A549 (cell line): ENCODE measurements around the gene NUAK1. TPM values are rescaled to one million over a fixed set of nuclear protein-coding genes. Genes with fewer than 3 reads are reported as not detected.

ENCODE experiments used
- ATAC-seq, 2 experiments: fragments of 200-7000 bp in 1 of 2; fragments of >200 bp in 1 of 2; cut with Nextera tagmentation in 1 of 2; cut with Tn5 transposase in 1 of 2; 3 replicates each; pipeline versions ENCODE4 v1.8.0 to v1.9.1; 2018 to 2020; ENCODE audit warnings: mild to moderate bottlenecking in 1 of 2, moderate library complexity in 1 of 2
- CTCF ChIA-PET: fragments of 300-600 bp; sonication (Branson Sonifier 250); formaldehyde crosslinking; extraction: SDS; loops from one replicate; lab custom pipeline; 2021; ENCODE audit warnings: antibody characterized with exemption, inconsistent platforms; lab: Yijun Ruan, JAX
- POLR2A ChIA-PET: fragments of 350-600 bp; formaldehyde crosslinking; extraction: SDS; loops from one replicate; lab custom pipeline; 2021; ENCODE audit warnings: antibody characterized with exemption, inconsistent platforms; lab: Yijun Ruan, JAX
- DNase-seq, 2 experiments: peaks; one replicate each; pipeline versions ENCODE4 v3.0.0 to v3.0.0-alpha.2; 2011 to 2016; ENCODE audit warnings: low read depth in 1 of 2, low spot score in 1 of 2
- FAIRE-seq: peaks from 2 replicates; lab custom pipeline; 2011; peaks lifted over from hg19 to GRCh38; lab: Jason Lieb, UNC
- H3K27ac ChIP-seq, 2 experiments: fragments of >200 bp; sonication (Bioruptor Twin); formaldehyde crosslinking; 3 replicates each; pipeline ENCODE4 v1.5.1; 2016 to 2017
- H3K4me1 ChIP-seq: fragments of >200 bp; sonication (Bioruptor Twin); formaldehyde crosslinking; 3 replicates; pipeline ENCODE4 v1.6.1; 2016
- H3K4me2 ChIP-seq: fragments of >200 bp; sonication (Bioruptor Twin); formaldehyde crosslinking; 3 replicates; pipeline ENCODE4 v1.6.1; 2016
- H3K4me3 ChIP-seq: fragments of >200 bp; sonication (Bioruptor Twin); formaldehyde crosslinking; 3 replicates; pipeline ENCODE4 v1.5.1; 2016
- H3K9me3 ChIP-seq: fragments of >200 bp; sonication (Bioruptor Twin); formaldehyde crosslinking; 3 replicates; pipeline ENCODE4 v1.6.1; 2016
- BHLHE40 ChIP-seq: IDR thresholded peaks from 2 replicates; pipeline ENCODE4 v1.6.1; 2012; ENCODE audit warnings: low read depth, low read length, inconsistent platforms
- CEBPB ChIP-seq, 2 experiments: fragments of >200 bp in 1 of 2; sonication (Bioruptor Twin) in 1 of 2; formaldehyde crosslinking in 1 of 2; IDR thresholded peaks; 2 replicates each; pipeline ENCODE4 v1.6.1; 2012 to 2016
- CHD2 ChIP-seq: fragments of 150-350 bp; IDR thresholded peaks from 2 replicates; pipeline ENCODE4 v1.6.1; 2014; ENCODE audit warnings: low read length; ENCODE audit not compliant: partially characterized antibody
- EHF ChIP-seq: fragments of 250-450 bp; sonication (Bioruptor Pico); IDR thresholded peaks from 2 replicates; pipeline ENCODE4 v1.5.0; 2020; ENCODE audit warnings: mild to moderate bottlenecking
- ESRRA ChIP-seq: fragments of 150-350 bp; IDR thresholded peaks from 2 replicates; pipeline ENCODE4 v1.6.1; 2014; ENCODE audit warnings: mild to moderate bottlenecking, low read length, borderline replicate concordance
- FOSB ChIP-seq: fragments of 250-450 bp; sonication (Bioruptor Pico); IDR thresholded peaks from 2 replicates; pipeline ENCODE4 v1.5.0; 2020; ENCODE audit warnings: mild to moderate bottlenecking, moderate library complexity
- GATA3 ChIP-seq: IDR thresholded peaks from 2 replicates; pipeline ENCODE4 v1.6.1; 2012; ENCODE audit warnings: borderline replicate concordance
- HOXA7 ChIP-seq: fragments of 250-450 bp; sonication (Bioruptor Pico); IDR thresholded peaks from 2 replicates; pipeline ENCODE4 v1.5.0; 2020; ENCODE audit warnings: mild to moderate bottlenecking, moderate library complexity
- HOXB13 ChIP-seq: fragments of 250-450 bp; sonication (Bioruptor Pico); IDR thresholded peaks from 2 replicates; pipeline ENCODE4 v1.5.0; 2020; ENCODE audit warnings: low read depth, mild to moderate bottlenecking, moderate library complexity
- KDM5A ChIP-seq: fragments of 200-600 bp; sonication (generic); IDR thresholded peaks from 2 replicates; pipeline ENCODE4 v1.6.1; 2016; ENCODE audit warnings: antibody characterized with exemption, mild to moderate bottlenecking
- MAFK ChIP-seq: fragments of 450-650 bp; IDR thresholded peaks from 2 replicates; pipeline ENCODE4 v1.6.1; 2014; ENCODE audit not compliant: partially characterized antibody
- MAZ ChIP-seq: fragments of 150-350 bp; IDR thresholded peaks from 2 replicates; pipeline ENCODE4 v1.6.1; 2014; ENCODE audit warnings: antibody characterized with exemption, low read depth, low read length, borderline replicate concordance
- NFE2L2 ChIP-seq: fragments of 150-350 bp; conservative IDR thresholded peaks from 2 replicates; pipeline ENCODE4 v1.6.1; 2014; ENCODE audit warnings: low read length
- NR3C1 ChIP-seq: fragments of >200 bp; sonication (Bioruptor Twin); formaldehyde crosslinking; IDR thresholded peaks from 3 replicates; pipeline ENCODE4 v1.6.1; 2017
- RARB ChIP-seq: fragments of 250-450 bp; sonication (Bioruptor Pico); IDR thresholded peaks from 2 replicates; pipeline ENCODE4 v1.8.0; 2021; ENCODE audit warnings: mild to moderate bottlenecking, moderate library complexity
- RNF2 ChIP-seq: fragments of 200-600 bp; sonication (generic); IDR thresholded peaks from 2 replicates; pipeline ENCODE4 v1.6.1; 2016; ENCODE audit warnings: low read depth, mild to moderate bottlenecking, antibody characterized with exemption, moderate library complexity, borderline replicate concordance
- SMC3 ChIP-seq: fragments of >200 bp; sonication (Bioruptor Twin); formaldehyde crosslinking; IDR thresholded peaks from 3 replicates; pipeline ENCODE4 v1.6.1; 2018; ENCODE audit warnings: inconsistent platforms
- SREBF2 ChIP-seq: fragments of 450-650 bp; IDR thresholded peaks from 2 replicates; pipeline ENCODE4 v1.6.1; 2014; ENCODE audit warnings: mild to moderate bottlenecking, moderate library complexity
- TFCP2L1 ChIP-seq: fragments of 250-450 bp; sonication (Bioruptor Pico); IDR thresholded peaks from 2 replicates; pipeline ENCODE4 v1.5.0; 2021; ENCODE audit warnings: mild to moderate bottlenecking
- ZFP36 ChIP-seq: fragments of 450-650 bp; IDR thresholded peaks from 2 replicates; pipeline ENCODE4 v1.6.1; 2014; ENCODE audit warnings: borderline replicate concordance; ENCODE audit not compliant: partially characterized antibody
- WGBS: methylation state at CpG from one replicate; pipeline ENCODE4 v1.1.6; 2017; ENCODE audit errors: missing lambda C conversion rate; 5-methylcytosine and 5-hydroxymethylcytosine counted together
- polyA plus RNA-seq, 4 experiments: library from polyadenylated mRNA; depleted of rRNA in 3 of 4; stranded (reverse); fragments of >200 nt; fragmentation: RNase III in 1 of 4; extraction: RNeasy Plus Mini Kit Qiagen cat#74134 plus additional on column Dnase treatment in 1 of 4; gene quantifications; 2 replicates in 3 of 4; 3 replicates in 1 of 4; pipeline ENCODE4 v1.2.3, GENCODE V29; 2011 to 2017
- TF ChIP-seq, protein P1 (sequence below): fragments of >200 bp; sonication (Bioruptor Twin); formaldehyde crosslinking; IDR thresholded peaks from 3 replicates; pipeline ENCODE4 v1.6.1; 2016
- TF ChIP-seq, protein P2 (sequence below): fragments of >200 bp; sonication (Bioruptor Twin); formaldehyde crosslinking; IDR thresholded peaks from 3 replicates; pipeline ENCODE4 v1.5.1; 2016
- TF ChIP-seq, protein P3 (sequence below): IDR thresholded peaks from 2 replicates; pipeline ENCODE4 v1.6.1; 2012; ENCODE audit warnings: low read depth, borderline replicate concordance
- TF ChIP-seq, protein P4 (sequence below): fragments of 200-600 bp; sonication (generic); IDR thresholded peaks from 2 replicates; pipeline ENCODE4 v1.6.1; 2016; ENCODE audit warnings: antibody characterized with exemption, mild to moderate bottlenecking, moderate library complexity
- TF ChIP-seq, protein P5 (sequence below): fragments of 450-650 bp; IDR thresholded peaks from 2 replicates; pipeline ENCODE4 v1.6.1; 2014; ENCODE audit warnings: antibody characterized with exemption

NUAK1 gene
- polyA plus RNA-seq, 2 of the 4 experiments (the other 2 are of a cell fraction) = 20.8 to 22.3 TPM

DNA sequence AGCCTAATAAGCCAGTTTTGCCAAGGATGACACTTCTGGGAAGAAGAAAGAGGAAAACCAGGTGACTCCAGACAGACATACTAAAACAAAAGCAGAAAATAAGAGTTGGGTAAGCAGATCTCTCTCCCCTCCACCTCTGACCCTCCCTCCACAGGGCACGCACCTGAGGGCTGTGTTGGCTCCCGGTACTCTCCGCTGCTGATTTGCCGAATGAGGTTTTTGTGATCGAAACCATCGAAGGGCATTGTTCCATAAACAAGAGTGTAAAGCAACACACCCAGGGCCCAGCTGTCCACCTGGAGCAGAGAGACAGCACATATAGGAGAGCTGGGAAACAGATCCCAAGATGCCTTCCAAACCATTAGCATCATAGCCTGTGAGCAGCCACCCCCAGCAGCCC is 68.1 kb downstream of the NUAK1 start:
- Histone ChIP-seq H3K4me3 (no peak overlapping the region), H3K4me1 (peaks cover 7% of the 10 kb centered on the region; the same call in 2 of the 3 replicates), H3K27ac (no peak overlapping the region), H3K9me3 (no peaks in the 10 kb centered on the region), H3K4me2 (no peak overlapping the region)
- FAIRE-seq (no peak), ATAC-seq (no peak), DNase-seq (no peak)
- POLR2A ChIA-PET = no interaction called here
- CTCF ChIA-PET = no interaction called here
- no peak for TF ChIP-seq GATA3
- TF ChIP-seq CHD2 = no peak
- no peak for TF ChIP-seq HOXB13 (CRISPR knock-in tag)
- TF ChIP-seq TFCP2L1 (CRISPR knock-in tag) = no peak
- 94% methylated on average over 6 of the region's 6 CpGs for WGBS

DNA sequence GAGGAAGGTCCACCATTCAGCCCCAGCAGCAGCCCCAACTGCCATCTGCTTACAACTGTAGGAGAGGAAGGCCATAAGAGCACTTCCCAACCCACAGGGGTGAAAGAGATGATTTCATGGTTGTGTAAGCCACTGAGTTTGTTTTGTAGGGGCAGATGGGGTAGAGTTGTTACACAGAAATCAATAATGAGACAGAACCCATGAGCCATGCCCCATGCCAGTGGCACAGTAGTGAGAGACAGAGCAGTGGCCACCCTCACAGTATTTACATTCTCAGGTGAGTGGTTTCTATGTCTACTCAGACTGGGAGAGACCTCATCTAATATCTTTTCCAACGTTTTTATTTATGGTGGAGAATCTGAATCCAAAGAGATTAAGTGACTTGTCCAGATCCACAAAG is 68.6 kb downstream of the NUAK1 start:
- DNase-seq = no peak
- ChIA-PET CTCF (no interaction called here), POLR2A (no interaction called here)
- no peak overlapping the region for H3K4me2 ChIP-seq
- FAIRE-seq = no peak
- no peak for ATAC-seq
- H3K27ac ChIP-seq = no peak overlapping the region
- no peaks in the 10 kb centered on the region for H3K9me3 ChIP-seq
- H3K4me3 ChIP-seq = no peak overlapping the region
- H3K4me1 ChIP-seq = peaks cover 7% of the 10 kb centered on the region; the same call in 2 of the 3 replicates
- no peak for TF ChIP-seq EHF (CRISPR knock-in tag)
- no peak for TF ChIP-seq RARB (CRISPR knock-in tag)
- no peak for TF ChIP-seq SMC3
- TF ChIP-seq, protein P1, sequence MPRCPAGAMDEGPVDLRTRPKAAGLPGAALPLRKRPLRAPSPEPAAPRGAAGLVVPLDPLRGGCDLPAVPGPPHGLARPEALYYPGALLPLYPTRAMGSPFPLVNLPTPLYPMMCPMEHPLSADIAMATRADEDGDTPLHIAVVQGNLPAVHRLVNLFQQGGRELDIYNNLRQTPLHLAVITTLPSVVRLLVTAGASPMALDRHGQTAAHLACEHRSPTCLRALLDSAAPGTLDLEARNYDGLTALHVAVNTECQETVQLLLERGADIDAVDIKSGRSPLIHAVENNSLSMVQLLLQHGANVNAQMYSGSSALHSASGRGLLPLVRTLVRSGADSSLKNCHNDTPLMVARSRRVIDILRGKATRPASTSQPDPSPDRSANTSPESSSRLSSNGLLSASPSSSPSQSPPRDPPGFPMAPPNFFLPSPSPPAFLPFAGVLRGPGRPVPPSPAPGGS = no peak
- TF ChIP-seq ESRRA = no peak
- no peak for TF ChIP-seq NR3C1
- TF ChIP-seq ZFP36 = no peak
- TF ChIP-seq MAZ = no peak
- TF ChIP-seq HOXB13 (CRISPR knock-in tag) = no peak
- TF ChIP-seq, protein P2, sequence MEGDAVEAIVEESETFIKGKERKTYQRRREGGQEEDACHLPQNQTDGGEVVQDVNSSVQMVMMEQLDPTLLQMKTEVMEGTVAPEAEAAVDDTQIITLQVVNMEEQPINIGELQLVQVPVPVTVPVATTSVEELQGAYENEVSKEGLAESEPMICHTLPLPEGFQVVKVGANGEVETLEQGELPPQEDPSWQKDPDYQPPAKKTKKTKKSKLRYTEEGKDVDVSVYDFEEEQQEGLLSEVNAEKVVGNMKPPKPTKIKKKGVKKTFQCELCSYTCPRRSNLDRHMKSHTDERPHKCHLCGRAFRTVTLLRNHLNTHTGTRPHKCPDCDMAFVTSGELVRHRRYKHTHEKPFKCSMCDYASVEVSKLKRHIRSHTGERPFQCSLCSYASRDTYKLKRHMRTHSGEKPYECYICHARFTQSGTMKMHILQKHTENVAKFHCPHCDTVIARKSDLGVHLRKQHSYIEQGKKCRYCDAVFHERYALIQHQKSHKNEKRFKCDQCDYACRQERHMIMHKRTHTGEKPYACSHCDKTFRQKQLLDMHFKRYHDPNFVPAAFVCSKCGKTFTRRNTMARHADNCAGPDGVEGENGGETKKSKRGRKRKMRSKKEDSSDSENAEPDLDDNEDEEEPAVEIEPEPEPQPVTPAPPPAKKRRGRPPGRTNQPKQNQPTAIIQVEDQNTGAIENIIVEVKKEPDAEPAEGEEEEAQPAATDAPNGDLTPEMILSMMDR = no peak
- no peak for TF ChIP-seq SREBF2
- no peak for TF ChIP-seq HOXA7
- TF ChIP-seq, protein P3, sequence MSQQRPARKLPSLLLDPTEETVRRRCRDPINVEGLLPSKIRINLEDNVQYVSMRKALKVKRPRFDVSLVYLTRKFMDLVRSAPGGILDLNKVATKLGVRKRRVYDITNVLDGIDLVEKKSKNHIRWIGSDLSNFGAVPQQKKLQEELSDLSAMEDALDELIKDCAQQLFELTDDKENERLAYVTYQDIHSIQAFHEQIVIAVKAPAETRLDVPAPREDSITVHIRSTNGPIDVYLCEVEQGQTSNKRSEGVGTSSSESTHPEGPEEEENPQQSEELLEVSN = no peak
- no peak for TF ChIP-seq GATA3
- no peak for TF ChIP-seq MAFK
- no peak for TF ChIP-seq CEBPB (IDR thresholded peaks at IDR 0.05)
- TF ChIP-seq, all 56 proteins: peak for 0
- 61% methylated on average over 1 of the region's 1 CpG for WGBS

DNA sequence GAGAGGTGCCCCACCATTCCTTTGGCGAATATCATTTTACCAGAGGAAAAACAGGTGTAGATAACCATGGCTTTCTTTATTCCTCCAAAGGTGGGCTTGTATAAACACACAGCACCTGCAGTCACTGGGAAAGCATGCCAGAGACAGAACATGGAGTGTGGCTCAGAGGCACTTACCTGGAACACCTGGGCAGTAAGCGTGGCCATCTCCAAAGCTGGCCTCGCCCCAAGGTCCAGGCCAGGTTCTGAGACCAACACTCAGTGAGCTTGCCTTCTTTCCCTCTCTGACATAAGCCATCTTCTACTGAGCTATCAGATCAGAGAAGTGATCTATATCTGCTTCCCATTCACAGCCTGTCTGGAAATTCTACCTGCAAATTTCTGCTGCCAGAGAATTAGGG is 70.5 kb downstream of the NUAK1 start:
- POLR2A ChIA-PET = no interaction called here
- FAIRE-seq (no peak), DNase-seq (no peak), ATAC-seq (no peak)
- H3K27ac ChIP-seq = no peak overlapping the region
- H3K4me1 ChIP-seq = no peaks in the 10 kb centered on the region; the same call in 2 of the 3 replicates
- H3K4me2 ChIP-seq = no peak overlapping the region
- 95% methylated on average over 3 of the region's 3 CpGs for WGBS
- H3K9me3 ChIP-seq = no peaks in the 10 kb centered on the region
- CTCF ChIA-PET = interaction anchor here (2.0 kb wide), 1 partner anchor 68 kb away, joined by 10 read pairs; no protein-coding TSS in a partner anchor
- no peak overlapping the region for H3K4me3 ChIP-seq
- TF ChIP-seq EHF (CRISPR knock-in tag) (no peak), SREBF2 (no peak), RNF2 (no peak), FOSB (no peak), KDM5A (no peak), NFE2L2 (no peak), BHLHE40 (no peak)
- TF ChIP-seq, protein P1 = no peak
- TF ChIP-seq, protein P4, sequence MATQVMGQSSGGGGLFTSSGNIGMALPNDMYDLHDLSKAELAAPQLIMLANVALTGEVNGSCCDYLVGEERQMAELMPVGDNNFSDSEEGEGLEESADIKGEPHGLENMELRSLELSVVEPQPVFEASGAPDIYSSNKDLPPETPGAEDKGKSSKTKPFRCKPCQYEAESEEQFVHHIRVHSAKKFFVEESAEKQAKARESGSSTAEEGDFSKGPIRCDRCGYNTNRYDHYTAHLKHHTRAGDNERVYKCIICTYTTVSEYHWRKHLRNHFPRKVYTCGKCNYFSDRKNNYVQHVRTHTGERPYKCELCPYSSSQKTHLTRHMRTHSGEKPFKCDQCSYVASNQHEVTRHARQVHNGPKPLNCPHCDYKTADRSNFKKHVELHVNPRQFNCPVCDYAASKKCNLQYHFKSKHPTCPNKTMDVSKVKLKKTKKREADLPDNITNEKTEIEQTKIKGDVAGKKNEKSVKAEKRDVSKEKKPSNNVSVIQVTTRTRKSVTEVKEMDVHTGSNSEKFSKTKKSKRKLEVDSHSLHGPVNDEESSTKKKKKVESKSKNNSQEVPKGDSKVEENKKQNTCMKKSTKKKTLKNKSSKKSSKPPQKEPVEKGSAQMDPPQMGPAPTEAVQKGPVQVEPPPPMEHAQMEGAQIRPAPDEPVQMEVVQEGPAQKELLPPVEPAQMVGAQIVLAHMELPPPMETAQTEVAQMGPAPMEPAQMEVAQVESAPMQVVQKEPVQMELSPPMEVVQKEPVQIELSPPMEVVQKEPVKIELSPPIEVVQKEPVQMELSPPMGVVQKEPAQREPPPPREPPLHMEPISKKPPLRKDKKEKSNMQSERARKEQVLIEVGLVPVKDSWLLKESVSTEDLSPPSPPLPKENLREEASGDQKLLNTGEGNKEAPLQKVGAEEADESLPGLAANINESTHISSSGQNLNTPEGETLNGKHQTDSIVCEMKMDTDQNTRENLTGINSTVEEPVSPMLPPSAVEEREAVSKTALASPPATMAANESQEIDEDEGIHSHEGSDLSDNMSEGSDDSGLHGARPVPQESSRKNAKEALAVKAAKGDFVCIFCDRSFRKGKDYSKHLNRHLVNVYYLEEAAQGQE = no peak
- TF ChIP-seq, protein P5, sequence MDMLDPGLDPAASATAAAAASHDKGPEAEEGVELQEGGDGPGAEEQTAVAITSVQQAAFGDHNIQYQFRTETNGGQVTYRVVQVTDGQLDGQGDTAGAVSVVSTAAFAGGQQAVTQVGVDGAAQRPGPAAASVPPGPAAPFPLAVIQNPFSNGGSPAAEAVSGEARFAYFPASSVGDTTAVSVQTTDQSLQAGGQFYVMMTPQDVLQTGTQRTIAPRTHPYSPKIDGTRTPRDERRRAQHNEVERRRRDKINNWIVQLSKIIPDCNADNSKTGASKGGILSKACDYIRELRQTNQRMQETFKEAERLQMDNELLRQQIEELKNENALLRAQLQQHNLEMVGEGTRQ = no peak
